Body of pancreas (tissue), 4 donors: ENCODE results near the gene LY6G5C. TPM values are rescaled to one million over a fixed set of nuclear protein-coding genes. Genes with fewer than 3 reads are reported as not detected.

Source experiments
- ATAC-seq: fragments of 150-250 bp; one replicate; pipeline ENCODE4 v1.9.1; 2016
- DNase-seq, 4 donors: peaks; one replicate each; pipeline ENCODE4 v3.0.0-alpha.2; 2019
- H3K27ac ChIP-seq, 4 donors: fragments of 200-600 bp; sonication (generic); 1 replicate in 3 of 4; 2 replicates in 1 of 4; pipeline versions ENCODE4 v1.5.1 to v1.6.1; 2016 to 2019; ENCODE audit warnings: mild to moderate bottlenecking in 1 of 4, mixed read lengths in 1 of 4, moderate library complexity in 1 of 4
- H3K27me3 ChIP-seq, 2 donors: fragments of 200-600 bp; sonication (generic); one replicate each; pipeline ENCODE4 v1.6.0; 2016; ENCODE audit warnings: mild to moderate bottlenecking in 1 of 2
- H3K36me3 ChIP-seq, 2 donors: fragments of 200-600 bp; sonication (generic); replicated peaks in 1 of 2; 2 replicates each; pipeline ENCODE4 v1.5.1; 2016; ENCODE audit warnings: low read depth in 2 of 2; ENCODE audit not compliant: insufficient read depth in 1 of 2
- H3K4me1 ChIP-seq: fragments of 200-600 bp; sonication (generic); one replicate; pipeline ENCODE4 v1.6.0; 2016
- H3K4me3 ChIP-seq, 2 donors: fragments of 200-600 bp; sonication (generic); 1 replicate in 1 of 2; 2 replicates in 1 of 2; pipeline ENCODE4 v1.5.1; 2016 to 2019
- H3K9me3 ChIP-seq, 3 donors: fragments of 200-600 bp; sonication (generic); 1 replicate in 2 of 3; 2 replicates in 1 of 3; pipeline ENCODE4 v1.5.1; 2016
- POLR2A ChIP-seq, 3 donors: fragments of 450-650 bp; IDR thresholded peaks; one replicate each; pipeline ENCODE4 v1.6.1; 2016; ENCODE audit warnings: antibody characterized with exemption in 3 of 3, mild to moderate bottlenecking in 2 of 3
- WGBS, 2 donors: methylation state at CpG; one replicate each; pipeline ENCODE4 v1.1.5; 2017; 5-methylcytosine and 5-hydroxymethylcytosine counted together
- intact Hi-C: fragments of 100-400 bp; cut with DNase I; formaldehyde crosslinking; loops from one replicate; pipeline ENCODE4 v1.15.1; 2023
- microRNA-seq, 2 donors: library from miRNA; unstranded; fragments of <30 nt; microRNA quantifications; one replicate each; pipeline ENCODE4, GENCODE V29; 2016; ENCODE audit warnings: borderline number of aligned reads in 2 of 2, borderline replicate concordance in 2 of 2
- small RNA-seq: library from RNA; depleted of rRNA; stranded (forward); fragments of <200 nt; gene quantifications from one replicate; pipeline ENCODE3, GENCODE V24; 2016
- total RNA-seq, 2 donors: library from RNA; depleted of rRNA; stranded (reverse); fragments of >200 nt; gene quantifications; one replicate each; pipeline ENCODE4 v1.1.0, GENCODE V29; 2016
- TF ChIP-seq, protein P1 (sequence below), 7 experiments: fragments of 450-650 bp in 4 of 7; fragments of 200-600 bp in 3 of 7; sonication (generic) in 3 of 7; IDR thresholded peaks; one replicate each; pipeline ENCODE4 v1.5.1; 2016 to 2019; ENCODE audit warnings: antibody characterized with exemption in 7 of 7

Gene LY6G5C
- total RNA-seq, 2 donors from 2014 or later: 4.4 TPM; not detected in 1

DNA sequence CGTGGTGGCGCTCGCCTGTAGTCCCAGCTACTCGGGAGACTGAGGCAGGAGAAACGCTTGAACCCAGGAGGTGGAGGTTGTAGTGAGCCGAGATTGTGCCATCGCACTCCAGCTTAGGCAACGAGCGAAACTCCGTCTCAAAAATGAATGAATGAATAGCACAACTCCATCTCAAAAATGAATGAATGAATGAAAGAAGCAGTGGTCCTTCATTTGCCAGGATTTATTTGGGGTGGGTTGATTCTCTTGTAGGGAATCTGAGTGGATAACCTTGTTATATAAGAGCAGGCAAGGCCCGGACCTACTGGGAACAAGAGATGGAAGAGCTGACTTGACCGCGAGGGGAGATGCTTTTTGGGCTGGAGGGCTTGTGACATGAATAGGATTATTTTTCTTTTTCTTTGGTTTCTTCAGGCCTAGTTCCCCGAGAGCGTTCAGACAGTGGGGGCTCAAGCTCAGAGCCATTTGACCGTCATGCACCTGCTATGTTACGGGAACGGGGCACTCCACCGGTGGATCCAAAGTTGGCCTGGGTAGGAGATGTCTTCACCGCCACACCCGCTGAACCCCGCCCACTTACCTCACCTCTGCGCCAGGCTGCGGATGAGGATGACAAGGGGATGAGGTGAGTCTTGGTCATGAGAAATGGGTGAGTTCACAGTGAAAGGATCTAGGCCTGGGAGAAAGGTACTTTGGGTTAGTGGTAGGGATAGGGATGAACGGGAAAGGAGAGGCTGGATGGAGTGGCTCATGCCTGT is 50.5 kb downstream of the LY6G5C start:
- ATAC-seq (no peak), DNase-seq (no peak)
- H3K36me3 ChIP-seq: peaks cover 31 to 68% of the 10 kb centered on the region in 2 donors
- WGBS, 2 donors: 91 to 94% methylated on average over 25 of the region's 25 CpGs
- intact Hi-C loops: no loop called here
- H3K27ac ChIP-seq: no peak overlapping the region
- no peaks in the 10 kb centered on the region for H3K9me3 ChIP-seq
- TF ChIP-seq, protein P1, sequence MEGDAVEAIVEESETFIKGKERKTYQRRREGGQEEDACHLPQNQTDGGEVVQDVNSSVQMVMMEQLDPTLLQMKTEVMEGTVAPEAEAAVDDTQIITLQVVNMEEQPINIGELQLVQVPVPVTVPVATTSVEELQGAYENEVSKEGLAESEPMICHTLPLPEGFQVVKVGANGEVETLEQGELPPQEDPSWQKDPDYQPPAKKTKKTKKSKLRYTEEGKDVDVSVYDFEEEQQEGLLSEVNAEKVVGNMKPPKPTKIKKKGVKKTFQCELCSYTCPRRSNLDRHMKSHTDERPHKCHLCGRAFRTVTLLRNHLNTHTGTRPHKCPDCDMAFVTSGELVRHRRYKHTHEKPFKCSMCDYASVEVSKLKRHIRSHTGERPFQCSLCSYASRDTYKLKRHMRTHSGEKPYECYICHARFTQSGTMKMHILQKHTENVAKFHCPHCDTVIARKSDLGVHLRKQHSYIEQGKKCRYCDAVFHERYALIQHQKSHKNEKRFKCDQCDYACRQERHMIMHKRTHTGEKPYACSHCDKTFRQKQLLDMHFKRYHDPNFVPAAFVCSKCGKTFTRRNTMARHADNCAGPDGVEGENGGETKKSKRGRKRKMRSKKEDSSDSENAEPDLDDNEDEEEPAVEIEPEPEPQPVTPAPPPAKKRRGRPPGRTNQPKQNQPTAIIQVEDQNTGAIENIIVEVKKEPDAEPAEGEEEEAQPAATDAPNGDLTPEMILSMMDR (IDR thresholded peaks at IDR 0.05): no peak
- no peak for TF ChIP-seq POLR2A (IDR thresholded peaks at IDR 0.05)
- H3K4me1 ChIP-seq: no peaks in the 10 kb centered on the region
- H3K27me3 ChIP-seq: no peaks in the 10 kb centered on the region
- no peak overlapping the region for H3K4me3 ChIP-seq

- 93 to 96% methylated on average over 7 of the region's 7 CpGs for WGBS, 2 donors
Measured at GRCh38 chr6:31629014-31629413, 51.9 kb downstream of the LY6G5C start.

GRCh38 chr6:31627690-31628287 is 53.1 kb downstream of the LY6G5C start:
- ATAC-seq (no peak), DNase-seq (no peak)
- peaks cover 31 to 77% of the 10 kb centered on the region in 2 donors for H3K36me3 ChIP-seq
- H3K4me1 ChIP-seq: peaks cover 2% of the 10 kb centered on the region
- 95 to 98% methylated on average over 17 to 19 of the region's 19 CpGs for WGBS, 2 donors
- no peak overlapping the region for H3K27ac ChIP-seq
- intact Hi-C loops: no loop called here
- TF ChIP-seq POLR2A (IDR thresholded peaks at IDR 0.05): no peak
- TF ChIP-seq, protein P1 (IDR thresholded peaks at IDR 0.05): no peak
- H3K27me3 ChIP-seq: no peaks in the 10 kb centered on the region
- H3K9me3 ChIP-seq: no peaks in the 10 kb centered on the region
- H3K4me3 ChIP-seq: no peak overlapping the region

More at GRCh38 chr6:31629014-31629413, 51.9 kb downstream of the LY6G5C start:
- TF ChIP-seq, protein P1 (IDR thresholded peaks at IDR 0.05): no peak
- DNase-seq: no peak
- peaks cover 31 to 71% of the 10 kb centered on the region in 2 donors for H3K36me3 ChIP-seq
- ATAC-seq: no peak
- no peaks in the 10 kb centered on the region for H3K4me1 ChIP-seq
- intact Hi-C loops: no loop called here
- no peak overlapping the region for H3K4me3 ChIP-seq
- H3K9me3 ChIP-seq: no peaks in the 10 kb centered on the region
- H3K27me3 ChIP-seq: no peaks in the 10 kb centered on the region
- H3K27ac ChIP-seq: no peak overlapping the region

GRCh38 chr6:31626952-31627351 is 53.9 kb downstream of the LY6G5C start:
- Histone ChIP-seq H3K27ac (no peak overlapping the region), H3K4me1 (peaks cover 11% of the 10 kb centered on the region), H3K9me3 (no peaks in the 10 kb centered on the region), H3K27me3 (no peaks in the 10 kb centered on the region), H3K36me3 (peaks cover 31 to 73% of the 10 kb centered on the region in 2 donors), H3K4me3 (no peak overlapping the region)
- TF ChIP-seq POLR2A (IDR thresholded peaks at IDR 0.05): no peak
- TF ChIP-seq, protein P1 (IDR thresholded peaks at IDR 0.05): no peak
- intact Hi-C loops: no loop called here
- DNase-seq: no peak
- no peak for ATAC-seq
- 83 to 94% methylated on average over 6 to 10 of the region's 10 CpGs for WGBS, 2 donors

Small RNA genes within 50 kb of the gene (microRNA-seq; reads per million reads assigned to microRNA genes)
- gene MIR4646 (0 to 0.47 reads per million in 2 donors), gene MIR6832 (0 reads per million in 2 donors)

Small RNA genes within 50 kb of the gene (small RNA-seq; reads per million reads assigned to genes)
- gene LY6G6D (not detected), gene MIR4646 (not detected), gene MIR6832 (not detected), gene RF00019 (not detected)

Other genes with a start within 250 kb of the LY6G5C start
- gene MICB, start 182.9 kb downstream of the LY6G5C start, total RNA-seq: under 1 TPM in 1 of 2 donors, not detected in 1; 0.78 TPM
- gene MCCD1, start 152.1 kb downstream of the LY6G5C start, total RNA-seq: not detected
- gene DDX39B, start 139.1 kb downstream of the LY6G5C start, total RNA-seq: 100 to 1,000 TPM; 132 to 260 TPM
- gene ATP6V1G2, start 134.5 kb downstream of the LY6G5C start, total RNA-seq: 1 to 10 TPM in 1 of 2 donors, not detected in 1; 1.0 TPM
- gene NFKBIL1, start 133.5 kb downstream of the LY6G5C start, total RNA-seq: 10 to 100 TPM in 1 of 2 donors, 1 to 10 TPM in 1; 5.6 to 27.0 TPM
- not detected for gene LTA, start 108.8 kb downstream of the LY6G5C start, total RNA-seq
- gene TNF, start 105.5 kb downstream of the LY6G5C start, total RNA-seq: 1 to 10 TPM in 1 of 2 donors, under 1 TPM in 1; 0.66 to 1.3 TPM
- gene LTB, start 98.6 kb downstream of the LY6G5C start, total RNA-seq: under 1 TPM in 1 of 2 donors, not detected in 1; 0.78 TPM
- 1 to 10 TPM; 2.9 to 6.9 TPM for gene LST1, start 94.8 kb downstream of the LY6G5C start, total RNA-seq
- gene NCR3, start 88.1 kb downstream of the LY6G5C start, total RNA-seq: not detected
- gene AIF1, start 65.8 kb downstream of the LY6G5C start, total RNA-seq: 1 to 10 TPM; 2.3 to 7.3 TPM
- 10 to 100 TPM; 48.8 to 57.4 TPM for gene PRRC2A, start 60.4 kb downstream of the LY6G5C start, total RNA-seq
- gene BAG6, start 28.4 kb downstream of the LY6G5C start, total RNA-seq: 100 to 1,000 TPM; 101 to 128 TPM
- 1 to 10 TPM in 1 of 2 donors, not detected in 1; 1.6 TPM for gene APOM, start 25.2 kb downstream of the LY6G5C start, total RNA-seq
- 10 to 100 TPM; 15.8 to 22.1 TPM for gene C6orf47, start 20.3 kb downstream of the LY6G5C start, total RNA-seq
- gene GPANK1, start 16.1 kb downstream of the LY6G5C start, total RNA-seq: 10 to 100 TPM in 1 of 2 donors, 1 to 10 TPM in 1; 8.9 to 10.9 TPM
- gene CSNK2B, start 15.0 kb downstream of the LY6G5C start, total RNA-seq: 100 to 1,000 TPM in 1 of 2 donors, 10 to 100 TPM in 1; 98.2 to 100 TPM
- gene LY6G5B, start 11.1 kb downstream of the LY6G5C start, total RNA-seq: 1 to 10 TPM; 6.9 to 8.3 TPM
- gene ABHD16A, start 22.3 kb upstream of the LY6G5C start, total RNA-seq: 10 to 100 TPM; 24.7 to 38.1 TPM
- not detected for gene LY6G6F, start 25.8 kb upstream of the LY6G5C start, total RNA-seq
- not detected for gene LY6G6D, start 34.3 kb upstream of the LY6G5C start, total RNA-seq
- gene LY6G6C, start 40.7 kb upstream of the LY6G5C start, total RNA-seq: not detected
- gene MPIG6B, start 42.3 kb upstream of the LY6G5C start, total RNA-seq: not detected
- 10 to 100 TPM; 23.6 to 40.5 TPM for gene DDAH2, start 48.2 kb upstream of the LY6G5C start, total RNA-seq
- gene CLIC1, start 55.5 kb upstream of the LY6G5C start, total RNA-seq: 10 to 100 TPM; 68.9 to 92.9 TPM
- gene MSH5, start 58.9 kb upstream of the LY6G5C start, total RNA-seq: 10 to 100 TPM in 1 of 2 donors, 1 to 10 TPM in 1; 6.7 to 12.9 TPM
- gene SAPCD1, start 81.6 kb upstream of the LY6G5C start, total RNA-seq: 1 to 10 TPM; 2.0 to 2.6 TPM
- 1 to 10 TPM; 4.2 to 6.3 TPM for gene VWA7, start 96.3 kb upstream of the LY6G5C start, total RNA-seq
- gene VARS1, start 114.7 kb upstream of the LY6G5C start, total RNA-seq: 10 to 100 TPM; 39.2 to 67.6 TPM
- gene LSM2, start 125.9 kb upstream of the LY6G5C start, total RNA-seq: 10 to 100 TPM; 21.0 to 22.4 TPM
- gene HSPA1L, start 134.2 kb upstream of the LY6G5C start, total RNA-seq: 1 to 10 TPM in 1 of 2 donors, under 1 TPM in 1; 0.33 to 1.0 TPM
- 10 to 100 TPM; 70.9 to 92.1 TPM for gene HSPA1A, start 134.5 kb upstream of the LY6G5C start, total RNA-seq
- 100 to 1,000 TPM in 1 of 2 donors, 10 to 100 TPM in 1; 87.0 to 131 TPM for gene HSPA1B, start 146.7 kb upstream of the LY6G5C start, total RNA-seq
- 10 to 100 TPM; 29.3 to 30.6 TPM for gene NEU1, start 181.8 kb upstream of the LY6G5C start, total RNA-seq
- 10 to 100 TPM in 1 of 2 donors, 1 to 10 TPM in 1; 7.3 to 19.2 TPM for gene SLC44A4, start 197.9 kb upstream of the LY6G5C start, total RNA-seq
- gene EHMT2, start 216.6 kb upstream of the LY6G5C start, total RNA-seq: 10 to 100 TPM; 35.8 to 87.7 TPM
- 1 to 10 TPM in 1 of 2 donors, not detected in 1; 2.1 TPM for gene ZBTB12, start 221.0 kb upstream of the LY6G5C start, total RNA-seq
- 1 to 10 TPM; 1.3 TPM for gene C2, start 246.7 kb upstream of the LY6G5C start, total RNA-seq